AG09319 (cell line): ENCODE data around the gene AHCTF1.

Experiments
- DNase-seq: peaks from one replicate; pipeline ENCODE4 v3.0.0-alpha.2; 2010; ENCODE audit warnings: low read depth; ENCODE audit errors: extremely low read depth
- CTCF ChIP-seq: IDR thresholded peaks from 2 replicates; pipeline ENCODE4 v1.5.1; 2011; ENCODE audit warnings: low read depth, mild to moderate bottlenecking, inconsistent platforms, low read length, moderate library complexity

AHCTF1 gene

GRCh38 chr1:246792603-246793002 is 139.1 kb downstream of the AHCTF1 start:
- DNase-seq = no peak
- TF ChIP-seq CTCF = no peak

GRCh38 chr1:246791303-246791918 is 140.3 kb downstream of the AHCTF1 start:
- TF ChIP-seq CTCF = no peak
- no peak for DNase-seq

GRCh38 chr1:246790833-246791232 is 140.9 kb downstream of the AHCTF1 start:
- no peak for TF ChIP-seq CTCF
- DNase-seq = no peak

GRCh38 chr1:246790364-246790763 is 141.4 kb downstream of the AHCTF1 start:
- no peak for DNase-seq
- TF ChIP-seq CTCF = no peak

GRCh38 chr1:246789454-246790339 is 142.1 kb downstream of the AHCTF1 start:
- no peak for TF ChIP-seq CTCF
- no peak for DNase-seq
